Endothelial cell of umbilical vein (primary cell): ENCODE results near the gene MLX. TPM values are rescaled to one million over a fixed set of nuclear protein-coding genes. Genes with fewer than 3 reads are reported as not detected.
"Not testable (repeated sequence)": the region's sequence is repeated elsewhere in the genome, so short reads cannot be mapped to it uniquely, and the experiment has no call there.

Source experiments
- BruUV-seq: library from RNA; stranded (reverse); fragments of 400-500 nt; replicated peaks from 2 replicates; lab custom pipeline; 2021; lab: Mats Ljungman, UMichigan
- CTCF ChIA-PET: fragments of 300-600, 350-600 bp; sonication (Branson Sonifier 250); formaldehyde crosslinking; loops from one replicate; lab custom pipeline; 2021; ENCODE audit warnings: antibody characterized with exemption, inconsistent platforms; lab: Charles Lee
- POLR2A ChIA-PET: fragments of 300-600, 350-600 bp; sonication (Branson Sonifier 250); formaldehyde crosslinking; loops from one replicate; lab custom pipeline; 2021; ENCODE audit warnings: antibody characterized with exemption, inconsistent platforms; lab: Charles Lee
- DNase-seq: peaks from one replicate; pipeline ENCODE4 v3.0.0-alpha.2; 2011; ENCODE audit warnings: low read depth, low spot score
- FAIRE-seq: peaks from 2 replicates; lab custom pipeline; 2011; peaks lifted over from hg19 to GRCh38; lab: Jason Lieb, UNC
- H2AFZ ChIP-seq: 2 replicates; pipeline ENCODE4 v1.6.0; 2012; ENCODE audit warnings: low read depth, low read length, control low read depth, inconsistent platforms
- H3K27ac ChIP-seq: 2 replicates; pipeline ENCODE4 v1.5.1; 2011; ENCODE audit warnings: low read depth, mild to moderate bottlenecking, control low read depth, low read length, moderate library complexity; ENCODE audit not compliant: insufficient read depth
- H3K27me3 ChIP-seq, 2 experiments: 2 replicates each; pipeline versions ENCODE4 v1.6.0 to v1.6.1; 2011; ENCODE audit warnings: low read length in 2 of 2, mixed read lengths in 1 of 2; ENCODE audit not compliant: control insufficient read depth in 2 of 2, insufficient read depth in 2 of 2
- H3K36me3 ChIP-seq, 2 experiments: 2 replicates in 1 of 2; 3 replicates in 1 of 2; pipeline ENCODE4 v1.5.1; 2011; ENCODE audit warnings: low read length in 2 of 2, mild to moderate bottlenecking in 1 of 2, moderate library complexity in 1 of 2; ENCODE audit not compliant: control insufficient read depth in 2 of 2, insufficient read depth in 2 of 2; ENCODE audit errors: extremely low read depth in 1 of 2
- H3K4me1 ChIP-seq: 3 replicates; pipeline ENCODE4 v1.5.1; 2011; ENCODE audit warnings: mild to moderate bottlenecking, low read length; ENCODE audit not compliant: control insufficient read depth, insufficient read depth; ENCODE audit errors: extremely low read depth
- H3K4me2 ChIP-seq: 2 replicates; pipeline ENCODE4 v1.6.1; 2011; ENCODE audit warnings: low read length, control low read depth, mixed read lengths; ENCODE audit not compliant: insufficient read depth
- H3K4me3 ChIP-seq, 3 experiments: fragments of 200-600 bp in 1 of 3; sonication (generic), shearing (Covaris generic) in 1 of 3; replicated peaks in 1 of 3; 2 replicates each; pipeline ENCODE4 v1.5.1; 2011 to 2016; ENCODE audit warnings: control low read depth in 3 of 3, low read length in 3 of 3, mild to moderate bottlenecking in 2 of 3, inconsistent platforms in 1 of 3, low read depth in 1 of 3, moderate library complexity in 1 of 3; ENCODE audit not compliant: insufficient read depth in 1 of 3
- H3K79me2 ChIP-seq: 2 replicates; pipeline ENCODE4 v1.6.0; 2012; ENCODE audit warnings: low read length, inconsistent platforms; ENCODE audit not compliant: control insufficient read depth, insufficient read depth
- H3K9ac ChIP-seq: replicated peaks from 2 replicates; pipeline ENCODE3; 2011; ENCODE audit warnings: low read length, control low read depth; ENCODE audit not compliant: insufficient read depth; ENCODE audit errors: extremely low read depth
- H3K9me1 ChIP-seq: replicated peaks from 3 replicates; pipeline ENCODE4 v1.6.0; 2011; ENCODE audit warnings: mild to moderate bottlenecking, low read length; ENCODE audit not compliant: control insufficient read depth, insufficient read depth; ENCODE audit errors: extremely low read depth
- H3K9me3 ChIP-seq: replicated peaks from 2 replicates; pipeline ENCODE4 v1.5.1; 2012; ENCODE audit warnings: low read length, inconsistent platforms; ENCODE audit not compliant: control insufficient read depth, insufficient read depth
- H4K20me1 ChIP-seq: replicated peaks from 2 replicates; pipeline ENCODE3; 2011; ENCODE audit warnings: mild to moderate bottlenecking, low read length; ENCODE audit not compliant: control insufficient read depth, insufficient read depth; ENCODE audit errors: extremely low read depth
- dilution Hi-C: fragments of 300-500 bp; cut with MboI; formaldehyde crosslinking; loops from one replicate; pipeline ENCODE4 v1.15.0; 2019; ENCODE audit warnings: low sequenced_read_pairs; ENCODE audit not compliant: extremely low pct_ligation_motif_present
- intact Hi-C: fragments of 100-400 bp; cut with micrococcal nuclease; formaldehyde crosslinking; loops from one replicate; pipeline ENCODE4 v1.10.0; 2022
- polyA plus RNA-seq, 4 experiments: library from polyadenylated mRNA; depleted of rRNA in 3 of 4; stranded (reverse) in 3 of 4; unstranded in 1 of 4; fragments of >200 nt; gene quantifications; 2 replicates each; pipeline versions ENCODE4 v1.2.1 to v1.2.3, GENCODE V29; 2011 to 2012; ENCODE audit warnings: missing spikeins in 1 of 4
- total RNA-seq: library from RNA; stranded (reverse); gene quantifications from 2 replicates; pipeline ENCODE4 v1.2.3, GENCODE V29; 2021
- TF ChIP-seq, protein P1 (sequence below), 2 donors: IDR thresholded peaks; 1 replicate in 1 of 2; 2 replicates in 1 of 2; pipeline ENCODE4 v1.5.1; 2011; ENCODE audit warnings: low read length in 2 of 2, mild to moderate bottlenecking in 2 of 2, moderate library complexity in 2 of 2, control low read depth in 1 of 2, inconsistent platforms in 1 of 2, low read depth in 1 of 2; ENCODE audit not compliant: insufficient read depth in 1 of 2; ENCODE audit errors: extremely low read depth in 1 of 2

MLX gene
- total and polyA plus RNA-seq, 2 donors (not counting 3 experiments of a cell fraction or from before 2014, with no cell fraction given), result 40.3 to 42.7 TPM

DNA sequence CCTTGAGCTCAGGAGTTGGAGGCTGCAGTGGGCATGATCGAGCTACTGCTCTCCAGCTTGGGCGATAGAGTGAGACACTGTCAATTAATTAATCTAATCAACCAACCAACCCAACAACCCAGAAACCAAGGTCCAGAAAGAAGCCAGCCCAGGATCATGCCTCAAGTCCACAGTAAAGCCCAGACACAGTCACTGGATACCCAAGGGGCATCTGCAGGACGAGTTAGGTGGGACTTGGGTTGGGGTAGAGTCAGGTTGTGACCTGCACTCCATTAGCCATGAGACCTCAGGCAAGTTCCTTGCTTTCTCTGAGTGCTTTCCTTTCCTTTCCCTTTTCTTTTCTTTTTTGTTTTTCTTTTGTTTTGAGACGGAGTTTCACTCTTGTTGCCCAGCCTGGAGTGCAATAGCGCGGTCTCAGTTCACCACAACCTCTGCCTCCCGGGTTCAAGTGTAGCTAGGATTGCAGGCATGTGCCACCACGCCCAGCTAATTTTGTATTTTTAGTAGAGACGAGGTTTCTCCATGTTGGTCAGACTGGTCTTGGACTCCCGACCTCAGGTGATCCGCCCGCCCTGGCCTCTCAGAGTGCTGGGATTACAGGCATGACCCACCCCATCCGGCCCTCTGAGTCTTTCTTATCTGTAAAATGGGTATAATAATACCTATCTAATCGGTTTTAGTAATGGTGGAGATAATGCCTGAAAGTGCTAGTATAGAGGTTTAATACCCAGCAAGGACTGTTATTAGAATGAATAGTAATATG, 17.7 kb upstream of the MLX start:
- no peaks in the 10 kb centered on the region for H3K9me3 ChIP-seq
- peaks cover 5% of the 10 kb centered on the region for H3K4me1 ChIP-seq
- H4K20me1 ChIP-seq, result no peaks in the 10 kb centered on the region
- dilution Hi-C loops, result no loop called here
- FAIRE-seq, result no peak
- TF ChIP-seq, protein P1, sequence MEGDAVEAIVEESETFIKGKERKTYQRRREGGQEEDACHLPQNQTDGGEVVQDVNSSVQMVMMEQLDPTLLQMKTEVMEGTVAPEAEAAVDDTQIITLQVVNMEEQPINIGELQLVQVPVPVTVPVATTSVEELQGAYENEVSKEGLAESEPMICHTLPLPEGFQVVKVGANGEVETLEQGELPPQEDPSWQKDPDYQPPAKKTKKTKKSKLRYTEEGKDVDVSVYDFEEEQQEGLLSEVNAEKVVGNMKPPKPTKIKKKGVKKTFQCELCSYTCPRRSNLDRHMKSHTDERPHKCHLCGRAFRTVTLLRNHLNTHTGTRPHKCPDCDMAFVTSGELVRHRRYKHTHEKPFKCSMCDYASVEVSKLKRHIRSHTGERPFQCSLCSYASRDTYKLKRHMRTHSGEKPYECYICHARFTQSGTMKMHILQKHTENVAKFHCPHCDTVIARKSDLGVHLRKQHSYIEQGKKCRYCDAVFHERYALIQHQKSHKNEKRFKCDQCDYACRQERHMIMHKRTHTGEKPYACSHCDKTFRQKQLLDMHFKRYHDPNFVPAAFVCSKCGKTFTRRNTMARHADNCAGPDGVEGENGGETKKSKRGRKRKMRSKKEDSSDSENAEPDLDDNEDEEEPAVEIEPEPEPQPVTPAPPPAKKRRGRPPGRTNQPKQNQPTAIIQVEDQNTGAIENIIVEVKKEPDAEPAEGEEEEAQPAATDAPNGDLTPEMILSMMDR (IDR thresholded peaks at IDR 0.05; ENCODE audit: extremely low read depth in 1 of 2, insufficient read depth in 1 of 2, low read depth in 1 of 2, low read length in 2 of 2), result no peak
- H3K9ac ChIP-seq, result no peak overlapping the region
- DNase-seq, result no peak
- intact Hi-C loops, result no loop called here
- H3K4me3 ChIP-seq, result no peak overlapping the region
- H2AFZ ChIP-seq, result no peak overlapping the region
- H3K9me1 ChIP-seq, result no peaks in the 10 kb centered on the region
- H3K27me3 ChIP-seq, result no peaks in the 10 kb centered on the region
- CTCF ChIA-PET, result interaction anchor here (0.8 to 1.3 kb wide), 4 partner anchors 9 to 130 kb away, joined by 3 read pairs; no protein-coding TSS in a partner anchor
- POLR2A ChIA-PET, result no interaction called here
- H3K79me2 ChIP-seq, result peaks cover 10% of the 10 kb centered on the region
- H3K4me2 ChIP-seq, result peak overlapping the region; percentile 42
- no peaks in the 10 kb centered on the region for H3K36me3 ChIP-seq
- H3K27ac ChIP-seq, result no peak overlapping the region
- BruUV-seq, result no TSS peak

DNA sequence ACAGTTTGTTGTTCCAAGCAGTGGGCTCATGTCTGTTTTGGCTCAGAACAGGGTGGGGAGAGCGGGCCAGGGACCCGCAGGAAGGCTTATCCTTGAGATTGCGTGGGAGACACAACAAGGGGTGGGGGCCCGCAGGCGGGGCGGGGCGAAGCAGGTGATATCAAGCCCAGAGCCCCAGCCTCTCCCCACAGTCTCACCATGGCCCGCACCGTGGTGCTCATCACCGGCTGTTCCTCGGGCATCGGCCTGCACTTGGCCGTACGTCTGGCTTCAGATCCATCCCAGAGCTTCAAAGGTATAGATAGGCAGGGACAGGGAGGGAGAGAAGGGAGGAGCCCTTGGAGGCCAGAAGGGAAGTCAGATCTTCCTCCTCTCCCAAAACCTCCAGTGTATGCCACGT, 14.2 kb upstream of the MLX start, which contains the start of gene HSD17B1:
Gene HSD17B1 (plus strand): TSS at position 188 of the 400 bp plus-strand sequence. CDS start 11 bp downstream, at position 199.
- H3K9ac ChIP-seq, H3K4me3 ChIP-seq, FAIRE-seq, H2AFZ ChIP-seq, CTCF ChIA-PET, H3K9me1 ChIP-seq, H3K9me3 ChIP-seq, H3K36me3 ChIP-seq, DNase-seq, intact Hi-C loops, dilution Hi-C loops, POLR2A ChIA-PET, H4K20me1 ChIP-seq, H3K27me3 ChIP-seq, BruUV-seq: not testable (repeated sequence)
- Histone ChIP-seq H3K79me2 (peaks cover 17% of the 10 kb centered on the region), H3K27ac (peak within 1 kb of the TSS; percentile 77), H3K4me1 (peaks cover 14% of the 10 kb centered on the region), H3K4me2 (peak within 1 kb of the TSS; percentile 58)
